ENCODE data around the gene CST3.

GRCh38 chr20:23647346-23647745 is 9.6 kb upstream of the CST3 start:
- TF ChIP-seq CTCF (IDR thresholded peaks at IDR 0.05; ENCODE audit: insufficient read depth, low read length) (no peak), REST (IDR thresholded peaks at IDR 0.05; ENCODE audit: insufficient replicate concordance, low read depth) (no peak), POLR2AphosphoS5 (IDR thresholded peaks at IDR 0.05; ENCODE audit: low read depth) (no peak), GABPA (IDR thresholded peaks at IDR 0.05; ENCODE audit: low read depth) (no peak), SPI1 (IDR thresholded peaks at IDR 0.05; ENCODE audit: borderline replicate concordance, low read depth) (no peak)
